Hepatocyte (in vitro differentiated cells): ENCODE measurements around the gene MEGF11. TPM values are rescaled to one million over a fixed set of nuclear protein-coding genes. Genes with fewer than 3 reads are reported as not detected.

Experiments used
- DNase-seq: peaks from one replicate; pipeline ENCODE4 v3.0.0-alpha.2; 2016; ENCODE audit warnings: low spot score
- H2AFZ ChIP-seq: fragments of 200-600 bp; sonication (generic); 2 replicates; pipeline ENCODE4 v1.6.0; 2016; ENCODE audit warnings: antibody characterized with exemption, mild to moderate bottlenecking
- H3K27ac ChIP-seq: fragments of 200-600 bp; sonication (generic); 2 replicates; pipeline ENCODE4 v1.5.1; 2016; ENCODE audit warnings: mild to moderate bottlenecking
- H3K27me3 ChIP-seq: fragments of 200-600 bp; sonication (generic); 2 replicates; pipeline ENCODE4 v1.6.1; 2016
- H3K36me3 ChIP-seq: fragments of 200-600 bp; sonication (generic); replicated peaks from 2 replicates; pipeline ENCODE4 v1.5.1; 2016; ENCODE audit warnings: low read depth; ENCODE audit not compliant: insufficient read depth
- H3K4me1 ChIP-seq: fragments of 200-600 bp; sonication (generic); 2 replicates; pipeline ENCODE4 v1.5.1; 2016; ENCODE audit warnings: mild to moderate bottlenecking, moderate library complexity; ENCODE audit not compliant: insufficient read depth
- H3K4me2 ChIP-seq: fragments of 200-600 bp; sonication (generic); 2 replicates; pipeline ENCODE4 v1.6.0; 2016
- H3K4me3 ChIP-seq: fragments of 200-600 bp; sonication (generic); 2 replicates; pipeline ENCODE4 v1.5.1; 2016; ENCODE audit warnings: mild to moderate bottlenecking
- H3K79me2 ChIP-seq: fragments of 200-600 bp; sonication (generic); 2 replicates; pipeline ENCODE4 v1.6.0; 2017; ENCODE audit warnings: mild to moderate bottlenecking
- H3K9me2 ChIP-seq: fragments of 200-600 bp; sonication (generic); replicated peaks from 2 replicates; pipeline ENCODE4 v1.6.0; 2017; ENCODE audit warnings: mild to moderate bottlenecking; ENCODE audit not compliant: insufficient read depth
- H3K9me3 ChIP-seq: fragments of 200-600 bp; sonication (generic); 2 replicates; pipeline ENCODE4 v1.5.1; 2016; ENCODE audit warnings: low read depth, mild to moderate bottlenecking
- H4K20me1 ChIP-seq: fragments of 200-600 bp; sonication (generic); 2 replicates; pipeline ENCODE4 v1.6.0; 2016; ENCODE audit warnings: mild to moderate bottlenecking; ENCODE audit not compliant: insufficient read depth, poor library complexity, severe bottlenecking
- EZH2 ChIP-seq: fragments of 200-600 bp; sonication (generic); IDR thresholded peaks from 2 replicates; pipeline ENCODE4 v1.6.1; 2016; ENCODE audit warnings: antibody characterized with exemption, mild to moderate bottlenecking, borderline replicate concordance
- EZH2phosphoT487 ChIP-seq: fragments of 200-600 bp; sonication (generic); IDR thresholded peaks from one replicate; pipeline ENCODE4 v1.6.1; 2018; ENCODE audit warnings: antibody characterized with exemption, mild to moderate bottlenecking, low read depth, moderate library complexity; ENCODE audit not compliant: unreplicated experiment, severe bottlenecking
- WGBS: methylation state at CpG from one replicate; pipeline ENCODE4 v1.1.6; 2016; ENCODE audit warnings: low lambda C conversion rate; ENCODE audit errors: missing lambda C conversion rate; 5-methylcytosine and 5-hydroxymethylcytosine counted together
- polyA plus RNA-seq: library from polyadenylated mRNA; unstranded; fragments of >200 nt; fragmentation: Nextera tagmentation; extraction: Ambion mirVana; gene quantifications from 2 replicates; pipeline ENCODE4 v1.2.1, GENCODE V29; 2016
- total RNA-seq: library from RNA; depleted of rRNA; stranded (reverse); fragments of >200 nt; gene quantifications from 2 replicates; pipeline ENCODE4 v1.2.3, GENCODE V29; 2014
- TF ChIP-seq, protein P1 (sequence below): fragments of 200-600 bp; sonication (generic); IDR thresholded peaks from 2 replicates; pipeline ENCODE4 v1.5.1; 2016; ENCODE audit warnings: antibody characterized with exemption, mild to moderate bottlenecking; ENCODE audit not compliant: poor library complexity

MEGF11 gene
- total and polyA plus RNA-seq, 2 experiments from 2014 or later = 0.07 to 0.25 TPM

DNA sequence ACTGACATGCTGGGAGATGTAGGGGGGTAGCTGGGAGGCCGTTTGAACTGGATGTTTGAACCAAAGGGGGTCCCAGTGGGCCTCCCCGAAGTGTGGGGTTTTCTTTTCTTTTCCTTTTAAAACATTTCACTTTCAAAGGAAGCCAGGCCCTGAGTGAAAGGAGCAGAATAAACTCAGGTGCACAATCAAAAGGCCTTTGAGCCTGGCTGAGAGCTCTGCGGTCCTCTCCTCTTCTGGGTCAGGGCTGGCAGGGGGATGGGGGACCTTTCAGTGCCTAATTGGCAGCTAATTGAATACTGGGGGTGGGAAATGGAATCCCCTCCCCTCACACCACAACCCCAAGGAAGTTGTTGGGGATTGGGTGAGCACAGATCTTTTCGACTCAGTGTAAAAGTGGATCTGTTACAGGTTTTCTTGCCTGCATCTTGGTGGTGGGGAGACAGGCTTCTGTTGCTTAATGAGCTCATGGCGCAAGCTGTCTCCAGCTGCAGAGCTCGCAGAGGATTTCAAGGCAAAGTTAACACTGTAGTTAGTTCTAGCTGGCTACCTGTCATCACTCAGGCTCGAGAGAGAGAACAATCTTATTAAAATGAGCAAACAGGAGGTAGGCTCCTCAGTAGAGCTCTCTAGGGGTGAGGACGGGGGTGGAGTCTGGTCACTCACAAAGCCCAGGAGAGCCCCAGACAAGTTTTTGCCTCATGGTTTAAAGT lies 251.7 kb downstream of the MEGF11 start:
- Histone ChIP-seq H4K20me1 (no peaks in the 10 kb centered on the region), H2AFZ (no peak overlapping the region), H3K9me3 (no peaks in the 10 kb centered on the region), H3K9me2 (no peaks in the 10 kb centered on the region), H3K4me1 (no peaks in the 10 kb centered on the region), H3K4me2 (no peak overlapping the region), H3K27ac (no peak overlapping the region), H3K36me3 (no peaks in the 10 kb centered on the region), H3K4me3 (no peak overlapping the region), H3K79me2 (no peaks in the 10 kb centered on the region), H3K27me3 (no peaks in the 10 kb centered on the region)
- no peak for DNase-seq
- TF ChIP-seq EZH2phosphoT487 = no peak
- 43% methylated on average over 8 of the region's 8 CpGs for WGBS

DNA sequence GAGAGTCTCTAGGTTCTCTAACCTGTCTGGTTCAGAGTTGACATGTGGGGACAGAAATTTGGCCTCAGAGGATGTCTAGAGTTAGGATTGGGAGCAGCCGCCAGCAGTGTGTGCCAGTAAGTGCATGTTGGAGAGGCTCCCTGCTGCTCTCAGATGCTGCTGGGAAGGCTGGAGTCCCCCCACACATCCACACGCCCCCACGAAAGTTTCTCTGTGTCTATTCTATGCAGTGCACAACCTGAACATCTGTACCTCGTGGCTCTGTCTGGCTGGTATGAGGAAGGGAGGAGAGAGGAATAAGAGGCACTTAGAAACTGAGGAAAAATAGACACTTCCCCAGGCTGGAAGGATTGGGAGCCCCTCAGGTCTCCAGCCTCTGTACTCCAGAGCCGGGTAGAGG lies 252.5 kb downstream of the MEGF11 start:
- Histone ChIP-seq H4K20me1 (no peaks in the 10 kb centered on the region), H3K4me2 (no peak overlapping the region), H3K27me3 (no peaks in the 10 kb centered on the region), H3K79me2 (no peaks in the 10 kb centered on the region), H3K4me1 (no peaks in the 10 kb centered on the region), H3K27ac (no peak overlapping the region), H3K36me3 (no peaks in the 10 kb centered on the region), H3K9me3 (no peaks in the 10 kb centered on the region), H2AFZ (no peak overlapping the region), H3K4me3 (no peak overlapping the region), H3K9me2 (no peaks in the 10 kb centered on the region)
- DNase-seq = no peak
- WGBS = 82% methylated on average over 5 of the region's 5 CpGs
- TF ChIP-seq EZH2 (no peak), EZH2phosphoT487 (no peak)
- TF ChIP-seq, protein P1, sequence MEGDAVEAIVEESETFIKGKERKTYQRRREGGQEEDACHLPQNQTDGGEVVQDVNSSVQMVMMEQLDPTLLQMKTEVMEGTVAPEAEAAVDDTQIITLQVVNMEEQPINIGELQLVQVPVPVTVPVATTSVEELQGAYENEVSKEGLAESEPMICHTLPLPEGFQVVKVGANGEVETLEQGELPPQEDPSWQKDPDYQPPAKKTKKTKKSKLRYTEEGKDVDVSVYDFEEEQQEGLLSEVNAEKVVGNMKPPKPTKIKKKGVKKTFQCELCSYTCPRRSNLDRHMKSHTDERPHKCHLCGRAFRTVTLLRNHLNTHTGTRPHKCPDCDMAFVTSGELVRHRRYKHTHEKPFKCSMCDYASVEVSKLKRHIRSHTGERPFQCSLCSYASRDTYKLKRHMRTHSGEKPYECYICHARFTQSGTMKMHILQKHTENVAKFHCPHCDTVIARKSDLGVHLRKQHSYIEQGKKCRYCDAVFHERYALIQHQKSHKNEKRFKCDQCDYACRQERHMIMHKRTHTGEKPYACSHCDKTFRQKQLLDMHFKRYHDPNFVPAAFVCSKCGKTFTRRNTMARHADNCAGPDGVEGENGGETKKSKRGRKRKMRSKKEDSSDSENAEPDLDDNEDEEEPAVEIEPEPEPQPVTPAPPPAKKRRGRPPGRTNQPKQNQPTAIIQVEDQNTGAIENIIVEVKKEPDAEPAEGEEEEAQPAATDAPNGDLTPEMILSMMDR = no peak

DNA sequence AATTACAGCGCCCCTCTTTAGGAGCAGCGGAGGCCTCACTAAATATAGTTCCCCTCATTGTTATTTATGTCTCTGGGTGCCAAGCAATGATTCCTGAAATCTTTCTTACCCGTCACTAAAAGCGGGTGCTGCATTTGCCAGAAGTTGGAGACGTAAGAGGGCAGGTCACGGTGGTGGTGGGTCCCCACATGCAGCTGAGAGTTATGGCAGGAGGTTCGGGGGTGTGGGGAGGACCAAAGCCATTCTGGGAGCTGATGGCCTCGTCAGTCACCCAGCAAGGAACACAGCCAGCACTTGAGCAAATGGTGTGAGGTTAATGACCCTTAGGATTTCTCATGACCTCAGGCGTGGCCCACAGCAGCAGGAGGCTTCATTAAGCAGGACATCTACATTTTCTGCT lies 255.1 kb downstream of the MEGF11 start:
- H3K4me2 ChIP-seq = no peak overlapping the region
- 77% methylated on average over 9 of the region's 9 CpGs for WGBS
- H3K9me2 ChIP-seq = no peaks in the 10 kb centered on the region
- no peaks in the 10 kb centered on the region for H3K79me2 ChIP-seq
- no peak overlapping the region for H2AFZ ChIP-seq
- TF ChIP-seq, protein P1 = no peak
- no peak for TF ChIP-seq EZH2phosphoT487
- TF ChIP-seq EZH2 = no peak
- H4K20me1 ChIP-seq = no peaks in the 10 kb centered on the region
- no peaks in the 10 kb centered on the region for H3K36me3 ChIP-seq
- no peak overlapping the region for H3K4me3 ChIP-seq
- H3K27ac ChIP-seq = no peak overlapping the region
- no peaks in the 10 kb centered on the region for H3K9me3 ChIP-seq
- H3K4me1 ChIP-seq = no peaks in the 10 kb centered on the region
- no peak for DNase-seq
- no peaks in the 10 kb centered on the region for H3K27me3 ChIP-seq

DNA sequence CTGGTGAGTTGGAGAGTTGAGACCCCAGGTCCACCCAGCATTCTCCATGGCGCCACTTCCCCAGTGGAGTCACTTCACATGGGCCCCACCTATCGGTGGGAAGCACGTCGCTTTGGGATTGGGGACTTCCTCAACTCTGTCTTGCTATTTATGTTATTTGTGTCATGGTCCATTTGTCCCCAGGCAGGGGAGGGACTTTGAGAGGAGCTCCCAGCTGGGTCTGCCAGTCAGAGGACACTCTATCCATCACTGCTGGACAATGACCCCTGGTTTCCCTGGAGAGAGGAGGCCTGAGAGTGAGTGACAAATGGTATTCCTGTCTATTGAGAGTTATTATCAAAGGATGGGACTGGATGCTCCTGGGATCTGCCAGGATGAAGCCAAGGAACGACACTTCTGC lies 256.6 kb downstream of the MEGF11 start:
- Histone ChIP-seq H3K27me3 (no peaks in the 10 kb centered on the region), H3K79me2 (no peaks in the 10 kb centered on the region), H3K9me3 (no peaks in the 10 kb centered on the region), H2AFZ (no peak overlapping the region), H3K27ac (no peak overlapping the region), H3K36me3 (no peaks in the 10 kb centered on the region), H3K4me2 (no peak overlapping the region), H3K4me1 (no peaks in the 10 kb centered on the region), H4K20me1 (no peaks in the 10 kb centered on the region), H3K4me3 (no peak overlapping the region), H3K9me2 (no peaks in the 10 kb centered on the region)
- 93% methylated on average over 5 of the region's 5 CpGs for WGBS
- TF ChIP-seq, protein P1 = no peak
- TF ChIP-seq EZH2 = no peak
- TF ChIP-seq EZH2phosphoT487 = no peak
- no peak for DNase-seq
